GM12878 (cell line): ENCODE measurements around the gene MBD3L2. TPM values are rescaled to one million over a fixed set of nuclear protein-coding genes. Genes with fewer than 3 reads are reported as not detected.

ENCODE experiments used
- ATAC-seq: fragments of 200-7000 bp; cut with Tn5 transposase; 3 replicates; pipeline ENCODE4 v1.9.1; 2020; ENCODE audit warnings: mild to moderate bottlenecking, moderate library complexity
- BruUV-seq: library from RNA; stranded (reverse); fragments of 400-500 nt; replicated peaks from 2 replicates; lab custom pipeline; 2021; lab: Mats Ljungman, UMichigan
- CTCF ChIA-PET: fragments of 300-600 bp; sonication (Branson Sonifier 250); formaldehyde crosslinking; extraction: SDS; loops from one replicate; lab custom pipeline; 2021; ENCODE audit warnings: inconsistent platforms; lab: Yijun Ruan, JAX
- POLR2A ChIA-PET: fragments of 350-600 bp; formaldehyde crosslinking; extraction: SDS; loops from one replicate; lab custom pipeline; 2021; ENCODE audit warnings: inconsistent platforms; lab: Charles Lee
- RAD21 ChIA-PET: fragments of 300-600 bp; sonication (Branson Sonifier 250); formaldehyde crosslinking; loops from one replicate; lab custom pipeline; 2023; ENCODE audit warnings: antibody characterized with exemption; ENCODE audit not compliant: unreplicated experiment; lab: Charles Lee
- SMC1A ChIA-PET: fragments of 300-600 bp; sonication (Branson Sonifier 250); formaldehyde crosslinking; loops from one replicate; lab custom pipeline; 2023; ENCODE audit not compliant: unreplicated experiment, uncharacterized antibody; lab: Charles Lee
- DNase-seq: peaks from one replicate; pipeline ENCODE4 v3.0.0-alpha.2; 2011; ENCODE audit warnings: low read depth, low spot score
- FAIRE-seq: peaks from 3 replicates; lab custom pipeline; 2011; peaks lifted over from hg19 to GRCh38; lab: Jason Lieb, UNC
- H2AFZ ChIP-seq: 2 replicates; pipeline ENCODE4 v1.6.0; 2011; ENCODE audit warnings: low read depth, low read length, control low read depth; ENCODE audit not compliant: control insufficient read depth
- H3K27ac ChIP-seq: 2 replicates; pipeline ENCODE4 v1.5.1; 2011; ENCODE audit warnings: control low read depth; ENCODE audit not compliant: control insufficient read depth, insufficient read depth
- H3K27me3 ChIP-seq, 2 experiments: replicated peaks in 1 of 2; 2 replicates each; pipeline versions ENCODE4 v1.6.0 to v1.6.1; 2011; ENCODE audit warnings: low read length in 1 of 2; ENCODE audit not compliant: control insufficient read depth in 2 of 2, insufficient read depth in 2 of 2
- H3K36me3 ChIP-seq, 2 experiments: 2 replicates each; pipeline ENCODE4 v1.5.1; 2011; ENCODE audit warnings: low read length in 1 of 2; ENCODE audit not compliant: control insufficient read depth in 2 of 2, insufficient read depth in 2 of 2
- H3K4me1 ChIP-seq: 2 replicates; pipeline ENCODE4 v1.6.1; 2011; ENCODE audit warnings: mild to moderate bottlenecking, low read length, moderate library complexity, mixed read lengths; ENCODE audit not compliant: control insufficient read depth, insufficient read depth
- H3K4me2 ChIP-seq: 2 replicates; pipeline ENCODE4 v1.6.0; 2011; ENCODE audit warnings: control low read depth; ENCODE audit not compliant: control insufficient read depth, insufficient read depth
- H3K4me3 ChIP-seq: fragments of 200-600 bp; sonication (generic); 2 replicates; pipeline ENCODE4 v1.5.1; 2016
- H3K79me2 ChIP-seq: 2 replicates; pipeline ENCODE4 v1.6.0; 2011; ENCODE audit warnings: low read length; ENCODE audit not compliant: control insufficient read depth, insufficient read depth
- H3K9ac ChIP-seq: 2 replicates; pipeline ENCODE4 v1.8.0; 2011; ENCODE audit warnings: low read length, control low read depth, mixed read lengths; ENCODE audit not compliant: control insufficient read depth, insufficient read depth
- H3K9me3 ChIP-seq: replicated peaks from 3 replicates; pipeline ENCODE4 v1.5.1; 2011; ENCODE audit warnings: mild to moderate bottlenecking, low read length; ENCODE audit not compliant: control insufficient read depth, insufficient read depth
- H4K20me1 ChIP-seq: 2 replicates; pipeline ENCODE4 v1.6.0; 2011; ENCODE audit not compliant: control insufficient read depth, insufficient read depth
- BCLAF1 ChIP-seq: fragments of 450-650 bp; IDR thresholded peaks from 2 replicates; pipeline ENCODE4 v1.6.1; 2017; ENCODE audit warnings: antibody characterized with exemption, mild to moderate bottlenecking, moderate library complexity
- CBX5 ChIP-seq: sonication (generic); IDR thresholded peaks from 2 replicates; pipeline ENCODE4 v1.6.1; 2016; ENCODE audit warnings: low read depth, moderate library complexity, mild to moderate bottlenecking, inconsistent platforms
- EED ChIP-seq: sonication (generic); IDR thresholded peaks from 2 replicates; pipeline ENCODE4 v1.6.1; 2016; ENCODE audit warnings: antibody characterized with exemption, low read depth
- HDAC2 ChIP-seq: fragments of 200-600 bp; sonication (generic); IDR thresholded peaks from 2 replicates; pipeline ENCODE4 v1.6.1; 2017
- IKZF2 ChIP-seq, 2 experiments: fragments of 450-650 bp; IDR thresholded peaks; 2 replicates each; pipeline ENCODE4 v1.6.1; 2017; ENCODE audit warnings: mild to moderate bottlenecking in 2 of 2, moderate library complexity in 2 of 2
- LARP7 ChIP-seq: fragments of 450-650 bp; IDR thresholded peaks from 2 replicates; pipeline ENCODE4 v1.6.1; 2017; ENCODE audit warnings: mild to moderate bottlenecking
- MEF2A ChIP-seq: IDR thresholded peaks from 2 replicates; pipeline ENCODE4 v1.6.1; 2011; ENCODE audit warnings: low read depth, mild to moderate bottlenecking, low read length, moderate library complexity; ENCODE audit not compliant: insufficient read depth
- MYC ChIP-seq: IDR thresholded peaks from 2 replicates; pipeline ENCODE4 v1.6.1; 2011; ENCODE audit warnings: mild to moderate bottlenecking, low read length, moderate library complexity, inconsistent platforms; ENCODE audit not compliant: insufficient read depth, insufficient replicate concordance, insufficient read length, severe bottlenecking
- SP1 ChIP-seq: IDR thresholded peaks from one replicate; pipeline ENCODE4 v1.6.1; 2011; ENCODE audit warnings: low read depth, low read length
- SPI1 ChIP-seq: IDR thresholded peaks from 2 replicates; pipeline ENCODE4 v1.6.1; 2011; ENCODE audit warnings: low read depth, mild to moderate bottlenecking, low read length, moderate library complexity, borderline replicate concordance; ENCODE audit not compliant: insufficient read depth
- SUPT20H ChIP-seq: IDR thresholded peaks from 2 replicates; pipeline ENCODE4 v1.6.1; 2011; ENCODE audit warnings: low read depth, mild to moderate bottlenecking, low read length, moderate library complexity, borderline replicate concordance; ENCODE audit not compliant: control insufficient read depth
- TBL1XR1 ChIP-seq: IDR thresholded peaks from 2 replicates; pipeline ENCODE4 v1.6.1; 2012; ENCODE audit warnings: low read depth, low read length, improper control_type of control experiment
- ZNF274 ChIP-seq: IDR thresholded peaks from one replicate; pipeline ENCODE4 v1.8.0; 2011; ENCODE audit not compliant: insufficient read length, insufficient read depth
- WGBS: methylation state at CpG from one replicate; pipeline ENCODE4 v1.1.6; 2016; ENCODE audit warnings: low lambda C conversion rate; ENCODE audit not compliant: insufficient replicate concordance, insufficient coverage; ENCODE audit errors: missing lambda C conversion rate; 5-methylcytosine and 5-hydroxymethylcytosine counted together
- in situ Hi-C: fragments of 300-500 bp; cut with MboI; formaldehyde crosslinking; loops from 9 replicates; pipeline ENCODE4 v1.14.3; 2018; ENCODE audit warnings: mixed read lengths
- intact Hi-C: fragments of 100-400 bp; cut with micrococcal nuclease; formaldehyde crosslinking; loops from one replicate; pipeline ENCODE4 v1.14.2; 2022; ENCODE audit not compliant: unreplicated experiment
- polyA plus RNA-seq, 11 experiments: library from polyadenylated mRNA; depleted of rRNA in 4 of 11; unstranded in 6 of 11; stranded (reverse) in 5 of 11; fragments of >200 nt; fragmentation: Nextera tagmentation in 4 of 11; fragmentation: Illumina TruSeq in 1 of 11; extraction: Ambion mirVana in 4 of 11; extraction: Trizol in 1 of 11; gene quantifications; 1 replicate in 1 of 11; 2 replicates in 10 of 11; pipeline versions ENCODE4 v1.2.1 to v1.2.3, GENCODE V29; 2011 to 2016; ENCODE audit warnings: inconsistent platforms in 2 of 11, missing spikeins in 2 of 11, low read depth in 1 of 11
- total RNA-seq, 4 experiments: library from RNA; depleted of rRNA in 3 of 4; stranded (reverse); fragments of >200 nt in 3 of 4; fragmentation: Illumina TruSeq in 1 of 4; extraction: Trizol in 1 of 4; gene quantifications; 2 replicates each; pipeline versions ENCODE4 v1.2.1 to v1.2.3, GENCODE V29; 2013 to 2021

MBD3L2 gene
- total and polyA plus RNA-seq, 10 of the 15 experiments (the other 5 are each of a cell fraction or from before 2014, with no cell fraction given): not detected

GRCh38 chr19:7063339-7063738 lies 14.2 kb downstream of the MBD3L2 start (continued):
- TF ChIP-seq CBX5 (no peak), SUPT20H (no peak), LARP7 (no peak)

DNA sequence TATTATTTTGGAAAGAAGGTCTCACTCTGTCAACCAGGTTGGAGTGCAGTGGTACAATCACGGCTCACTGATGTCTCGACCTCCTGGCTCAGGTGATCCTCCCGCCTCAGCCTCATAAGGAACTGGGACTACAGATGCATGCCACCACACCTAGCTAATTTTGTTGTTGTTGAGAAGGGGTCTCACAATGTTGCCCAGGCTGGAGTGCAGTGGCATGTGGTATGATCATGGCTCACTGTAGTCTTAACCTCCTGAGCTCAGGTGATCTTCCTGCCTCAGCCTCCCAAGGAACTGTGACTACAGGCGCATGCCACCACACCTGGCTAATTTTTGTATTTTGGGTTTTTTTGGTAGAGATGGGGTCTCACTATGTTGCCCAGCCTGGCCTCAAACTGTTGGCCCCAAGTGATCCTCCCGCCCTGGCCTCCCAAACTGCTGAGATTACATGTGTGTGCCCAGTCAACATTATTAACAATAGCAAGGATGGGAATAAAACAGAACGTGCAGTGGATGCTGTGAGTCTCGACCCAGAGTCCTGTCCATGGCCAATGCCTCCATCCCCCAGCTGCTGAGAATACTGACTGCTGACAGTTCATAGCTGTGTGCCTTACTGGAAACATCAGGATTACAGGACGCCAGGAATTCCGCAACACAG lies 14.8 kb downstream of the MBD3L2 start:
- Histone ChIP-seq H3K36me3 (no peaks in the 10 kb centered on the region), H3K4me3 (no peak overlapping the region), H3K79me2 (no peaks in the 10 kb centered on the region), H2AFZ (no peak overlapping the region), H3K4me2 (no peak overlapping the region), H3K4me1 (no peaks in the 10 kb centered on the region), H3K9ac (no peak overlapping the region), H3K9me3 (no peaks in the 10 kb centered on the region; the same call in 2 of the 3 replicates), H3K27me3 (no peaks in the 10 kb centered on the region), H4K20me1 (no peaks in the 10 kb centered on the region), H3K27ac (no peak overlapping the region)
- FAIRE-seq (no peak), DNase-seq (no peak), ATAC-seq (no peak)
- ChIA-PET POLR2A (no interaction called here), CTCF (no interaction called here), RAD21 (no interaction called here), SMC1A (interaction anchor here (1.6 kb wide), 1 partner anchor 67 kb away, joined by 5 read pairs; no protein-coding TSS in a partner anchor)
- BruUV-seq: no TSS peak
- TF ChIP-seq EED: no peak
- TF ChIP-seq HDAC2: no peak
- no peak for TF ChIP-seq MYC
- TF ChIP-seq BCLAF1: no peak
- no peak for TF ChIP-seq MEF2A
- TF ChIP-seq SPI1: no peak
- TF ChIP-seq SP1: no peak
- TF ChIP-seq TBL1XR1: no peak
- no peak for TF ChIP-seq IKZF2 (IDR thresholded peaks at IDR 0.05)
- TF ChIP-seq ZNF274: no peak
- in situ Hi-C loops: no loop called here
- 84% methylated on average over 9 of the region's 9 CpGs for WGBS
- intact Hi-C loops: no loop called here
